Stomach (tissue), 9 donors: Measurements from ENCODE around the gene DLL4. TPM values are rescaled to one million over a fixed set of nuclear protein-coding genes. Genes with fewer than 3 reads are reported as not detected.

Experiments used
- DNase-seq, 2 donors: peaks; one replicate each; pipeline versions ENCODE4 v3.0.0 to v3.0.0-alpha.2; 2013 to 2019
- H3K27ac ChIP-seq, 5 donors: fragments of 200-600 bp in 4 of 5; sonication (generic) in 4 of 5; one replicate each; pipeline ENCODE4 v1.5.1; 2013 to 2019; ENCODE audit warnings: mild to moderate bottlenecking in 1 of 5, moderate library complexity in 1 of 5
- H3K27me3 ChIP-seq, 3 donors: fragments of 200-600 bp; sonication (generic); one replicate each; pipeline ENCODE4 v1.5.1; 2017 to 2019; ENCODE audit warnings: mixed run types in 1 of 3
- H3K36me3 ChIP-seq, 4 donors: fragments of 200-600 bp; sonication (generic); 1 replicate in 3 of 4; 2 replicates in 1 of 4; pipeline ENCODE4 v1.5.1; 2016 to 2019
- H3K4me1 ChIP-seq, 4 donors: fragments of 200-600 bp; sonication (generic); one replicate each; pipeline ENCODE4 v1.5.1; 2016 to 2019
- H3K4me3 ChIP-seq, 4 donors: fragments of 200-600 bp; sonication (generic) in 3 of 4; one replicate each; pipeline ENCODE4 v1.5.1; 2016 to 2019; ENCODE audit warnings: mild to moderate bottlenecking in 1 of 4
- H3K9me3 ChIP-seq, 4 donors: fragments of 200-600 bp; sonication (generic); one replicate each; pipeline ENCODE4 v1.5.1; 2016 to 2019
- EP300 ChIP-seq: sonication (generic); formaldehyde crosslinking; IDR thresholded peaks from one replicate; pipeline ENCODE4 v1.6.1; 2017; ENCODE audit warnings: antibody characterized with exemption
- POLR2A ChIP-seq, 4 donors: fragments of 450-650 bp; IDR thresholded peaks; one replicate each; pipeline ENCODE4 v1.6.1; 2016; ENCODE audit warnings: antibody characterized with exemption in 4 of 4, control low read depth in 2 of 4, mild to moderate bottlenecking in 1 of 4, moderate library complexity in 1 of 4
- POLR2AphosphoS5 ChIP-seq, 3 donors: sonication (generic); formaldehyde crosslinking; IDR thresholded peaks; one replicate each; pipeline ENCODE4 v1.6.1; 2016; ENCODE audit warnings: antibody characterized with exemption in 3 of 3
- WGBS, 5 donors: extraction: QIAGEN DNeasy Blood & Tissue Kit in 3 of 5; methylation state at CpG; one replicate each; pipeline versions ENCODE4 v1.1.5 to v1.1.7; 2013 to 2018; 5-methylcytosine and 5-hydroxymethylcytosine counted together
- intact Hi-C: fragments of 100-400 bp; cut with DNase I; formaldehyde crosslinking; loops from one replicate; pipeline ENCODE4 v1.15.1; 2023; ENCODE audit warnings: low total_unique reads
- polyA plus RNA-seq, 3 donors: library from polyadenylated mRNA; stranded (reverse); fragments of 200-250 nt; gene quantifications; one replicate each; pipeline ENCODE4 v1.2.3, GENCODE V29; 2013
- total RNA-seq, 5 donors: library from RNA; depleted of rRNA; stranded (reverse); fragments of >200 nt; gene quantifications; one replicate each; pipeline versions ENCODE4 v1.1.0 to v1.2.3, GENCODE V29; 2014 to 2016
- TF ChIP-seq, protein P1 (sequence below), 7 experiments: fragments of 450-650 bp in 4 of 7; fragments of 200-600 bp in 3 of 7; sonication (generic) in 3 of 7; IDR thresholded peaks; one replicate each; pipeline ENCODE4 v1.5.1; 2016 to 2019; ENCODE audit warnings: antibody characterized with exemption in 7 of 7, control low read depth in 2 of 7, mild to moderate bottlenecking in 1 of 7
- donor health status: healthy with polysubstance abuse.
- donor health status: Bipolar disorder and iron deficiency.
- donor health status: healthy.

DLL4 gene
- total and polyA plus RNA-seq, 8 donors: 0.56 to 20.0 (median 2.0) TPM

- TF ChIP-seq, protein P1, sequence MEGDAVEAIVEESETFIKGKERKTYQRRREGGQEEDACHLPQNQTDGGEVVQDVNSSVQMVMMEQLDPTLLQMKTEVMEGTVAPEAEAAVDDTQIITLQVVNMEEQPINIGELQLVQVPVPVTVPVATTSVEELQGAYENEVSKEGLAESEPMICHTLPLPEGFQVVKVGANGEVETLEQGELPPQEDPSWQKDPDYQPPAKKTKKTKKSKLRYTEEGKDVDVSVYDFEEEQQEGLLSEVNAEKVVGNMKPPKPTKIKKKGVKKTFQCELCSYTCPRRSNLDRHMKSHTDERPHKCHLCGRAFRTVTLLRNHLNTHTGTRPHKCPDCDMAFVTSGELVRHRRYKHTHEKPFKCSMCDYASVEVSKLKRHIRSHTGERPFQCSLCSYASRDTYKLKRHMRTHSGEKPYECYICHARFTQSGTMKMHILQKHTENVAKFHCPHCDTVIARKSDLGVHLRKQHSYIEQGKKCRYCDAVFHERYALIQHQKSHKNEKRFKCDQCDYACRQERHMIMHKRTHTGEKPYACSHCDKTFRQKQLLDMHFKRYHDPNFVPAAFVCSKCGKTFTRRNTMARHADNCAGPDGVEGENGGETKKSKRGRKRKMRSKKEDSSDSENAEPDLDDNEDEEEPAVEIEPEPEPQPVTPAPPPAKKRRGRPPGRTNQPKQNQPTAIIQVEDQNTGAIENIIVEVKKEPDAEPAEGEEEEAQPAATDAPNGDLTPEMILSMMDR (IDR thresholded peaks at IDR 0.05): no peak
- TF ChIP-seq EP300 (no peak), POLR2A (IDR thresholded peaks at IDR 0.05) (no peak), POLR2AphosphoS5 (IDR thresholded peaks at IDR 0.05) (no peak)
- DNase-seq: no peak
- WGBS, 5 donors: 78 to 86% (median 84%) methylated on average over 22 of the region's 22 CpGs
- H3K27me3 ChIP-seq: no peaks in the 10 kb centered on the region
- H3K4me1 ChIP-seq: peaks cover 15 to 46% (median 19%) of the 10 kb centered on the region in 4 donors
- H3K9me3 ChIP-seq: no peaks in the 10 kb centered on the region
- intact Hi-C loops: no loop called here
- H3K27ac ChIP-seq: peak overlapping the region in 2 of 5 donors; percentile 86 to 96
- H3K4me3 ChIP-seq: peak overlapping the region in 3 of 4 donors; percentile 58 to 74 (median 67)
- H3K36me3 ChIP-seq: peaks cover 2 to 25% (median 24%) of the 10 kb centered on the region in 4 donors
These were observed 36.0 kb upstream of the DLL4 start for GRCh38 chr15:40893019-40893670.

DNA sequence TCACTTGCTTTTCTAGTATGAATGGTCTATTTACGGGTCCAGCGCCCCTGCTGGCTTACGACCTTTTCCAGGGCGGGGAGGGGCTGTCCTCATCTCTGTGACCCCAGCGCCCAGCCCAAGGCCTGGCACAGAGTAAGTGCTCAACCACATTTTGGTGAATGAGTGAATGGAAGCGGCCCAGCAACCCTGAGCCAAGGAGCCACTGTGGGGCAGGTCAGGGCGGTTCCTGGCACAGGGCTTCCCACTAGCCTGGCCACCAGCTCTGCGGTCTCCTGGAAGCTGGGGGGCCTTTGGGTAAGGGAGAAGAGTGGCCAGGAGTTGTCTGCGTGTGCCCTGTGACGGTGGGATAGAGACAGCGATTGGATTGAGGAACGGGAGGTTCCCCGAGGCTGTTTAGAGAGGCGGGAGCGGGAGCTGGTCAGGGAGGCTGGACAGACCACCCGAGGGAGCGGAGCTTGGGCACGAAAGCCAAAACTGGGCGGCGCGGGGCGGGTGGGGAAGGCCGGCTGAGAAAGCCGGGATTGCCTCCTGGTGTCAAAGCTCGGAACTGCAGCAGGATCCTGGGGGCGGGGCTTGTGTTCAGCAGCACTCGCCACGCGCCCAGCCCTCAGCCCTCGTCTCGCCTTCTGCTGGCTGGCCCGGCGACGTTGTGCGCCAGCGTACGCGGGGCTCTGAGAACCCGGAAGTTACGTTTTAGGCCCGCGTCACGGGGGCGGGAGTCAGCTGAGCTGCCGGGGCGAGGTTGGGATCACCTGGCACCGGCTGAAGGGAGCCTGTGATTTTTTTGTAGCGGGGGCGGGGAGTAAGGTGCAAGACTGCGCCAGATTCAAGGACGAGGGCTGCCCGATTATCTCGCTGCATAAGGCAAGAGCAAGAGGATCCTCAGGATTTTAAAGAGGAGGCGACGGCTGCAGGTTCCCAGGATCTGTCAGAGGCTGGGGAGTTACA is 35.1 kb upstream of the DLL4 start, which contains the start of gene VPS18:
Gene VPS18 (plus strand): TSS at position 718 of the 948 bp plus-strand sequence. CDS start 319 bp downstream, outside the sequence.
- TF ChIP-seq, protein P1 (IDR thresholded peaks at IDR 0.05): peak in 6 of 7 experiments; percentile 97 to 100 (median 99)
- TF ChIP-seq EP300 (no peak), POLR2A (IDR thresholded peaks at IDR 0.05) (peak in 2 of 4 donors; percentile 49 to 80), POLR2AphosphoS5 (IDR thresholded peaks at IDR 0.05) (peak; percentile 91 to 97 (median 97))
- H3K9me3 ChIP-seq: no peaks in the 10 kb centered on the region
- 3 to 5% (median 4%) methylated on average over 38 to 55 of the region's 55 CpGs for WGBS, 5 donors
- intact Hi-C loops: no loop called here
- peak; percentile 100 for DNase-seq
- H3K27ac ChIP-seq: peak within 1 kb of the TSS; percentile 86 to 96 (median 90)
- peaks cover 7 to 33% (median 32%) of the 10 kb centered on the region in 4 donors for H3K36me3 ChIP-seq
- H3K4me1 ChIP-seq: peaks cover 15 to 46% (median 19%) of the 10 kb centered on the region in 4 donors
- no peaks in the 10 kb centered on the region for H3K27me3 ChIP-seq
- peak within 1 kb of the TSS; percentile 58 to 74 (median 66) for H3K4me3 ChIP-seq

DNA sequence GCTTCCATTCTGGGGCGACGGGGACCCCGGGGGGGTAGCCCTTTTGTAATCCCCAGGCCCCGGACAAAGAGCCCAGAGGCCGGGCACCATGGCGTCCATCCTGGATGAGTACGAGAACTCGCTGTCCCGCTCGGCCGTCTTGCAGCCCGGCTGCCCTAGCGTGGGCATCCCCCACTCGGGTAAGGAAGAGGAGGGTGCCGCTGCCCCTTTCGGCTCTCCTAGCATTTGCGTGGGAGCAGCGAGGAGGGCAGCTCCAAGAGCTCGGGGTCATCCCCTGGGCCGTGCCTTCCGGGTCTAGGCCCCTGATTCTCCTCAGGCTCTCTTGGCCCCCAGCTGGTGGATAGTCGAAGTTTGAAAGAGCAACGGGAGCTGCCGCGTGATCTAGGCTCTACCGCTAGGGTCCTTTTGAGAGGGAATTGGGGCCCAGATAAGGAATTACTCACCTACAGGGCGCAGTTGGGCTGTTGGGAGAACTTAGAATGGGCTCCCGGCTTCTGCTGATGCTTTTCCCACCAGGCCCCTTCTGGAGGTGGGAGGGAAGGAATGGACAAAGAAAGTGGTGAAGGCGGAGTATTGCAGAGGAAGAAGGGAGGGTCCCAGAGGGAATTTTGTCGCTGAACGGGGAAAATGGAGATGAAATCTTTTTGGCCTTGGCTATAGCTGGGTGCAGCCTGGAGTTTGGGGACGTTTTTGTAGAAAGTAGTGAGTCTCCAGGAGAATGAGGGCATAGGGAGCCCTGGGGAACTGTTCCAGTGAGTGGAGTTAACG is 34.3 kb upstream of the DLL4 start:
- Histone ChIP-seq H3K4me1 (peaks cover 15 to 51% (median 19%) of the 10 kb centered on the region in 4 donors), H3K4me3 (peak overlapping the region; percentile 58 to 74 (median 66)), H3K27me3 (no peaks in the 10 kb centered on the region), H3K36me3 (peaks cover 16 to 42% (median 41%) of the 10 kb centered on the region in 4 donors), H3K9me3 (no peaks in the 10 kb centered on the region), H3K27ac (peak overlapping the region; percentile 86 to 96 (median 90))
- 1 to 3% (median 2%) methylated on average over 16 to 33 of the region's 33 CpGs for WGBS, 5 donors
- TF ChIP-seq POLR2AphosphoS5 (IDR thresholded peaks at IDR 0.05): peak in 1 of 3 donors; percentile 22
- TF ChIP-seq, protein P1 (IDR thresholded peaks at IDR 0.05): peak in 5 of 7 experiments; percentile 15 to 62 (median 42)
- TF ChIP-seq EP300: no peak
- intact Hi-C loops: no loop called here
- peak; percentile 56 to 89 for DNase-seq
